Activated CD8-positive, alpha-beta memory T cell treated with anti-CD3 and anti-CD28 coated beads, Interleukin-2, amount 50 U/mL, for 24 hours (primary cell): Measurements from ENCODE around the gene ARL6IP4.
"Not testable (repeated sequence)": the region's sequence is repeated elsewhere in the genome, so short reads cannot be mapped to it uniquely, and the experiment has no call there.

Source experiments
- DNase-seq: peaks from one replicate; pipeline ENCODE4 v3.0.0-alpha.2; 2020; ENCODE audit errors: extremely low read depth

Gene ARL6IP4

DNA sequence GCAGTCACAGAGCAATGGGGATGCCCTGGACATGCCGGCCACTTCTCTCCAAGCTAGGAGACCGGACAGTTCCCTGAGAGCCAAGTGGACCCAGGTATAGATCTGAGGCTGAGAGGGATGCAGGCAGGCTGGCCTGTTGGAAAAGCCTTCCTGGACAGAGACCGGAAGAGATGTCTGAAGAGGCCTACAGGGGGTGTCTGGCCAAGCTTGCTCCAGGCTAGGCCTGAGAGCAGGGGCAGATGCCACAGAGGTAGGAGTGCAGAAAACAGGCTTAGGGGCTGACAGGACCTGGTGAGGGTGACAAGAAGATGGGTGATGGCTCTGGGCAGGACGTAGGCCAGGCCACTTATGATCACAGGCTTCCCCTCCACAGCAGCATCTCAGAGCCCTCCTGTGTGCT, 30.2 kb downstream of the ARL6IP4 start:
- DNase-seq: no peak

DNA sequence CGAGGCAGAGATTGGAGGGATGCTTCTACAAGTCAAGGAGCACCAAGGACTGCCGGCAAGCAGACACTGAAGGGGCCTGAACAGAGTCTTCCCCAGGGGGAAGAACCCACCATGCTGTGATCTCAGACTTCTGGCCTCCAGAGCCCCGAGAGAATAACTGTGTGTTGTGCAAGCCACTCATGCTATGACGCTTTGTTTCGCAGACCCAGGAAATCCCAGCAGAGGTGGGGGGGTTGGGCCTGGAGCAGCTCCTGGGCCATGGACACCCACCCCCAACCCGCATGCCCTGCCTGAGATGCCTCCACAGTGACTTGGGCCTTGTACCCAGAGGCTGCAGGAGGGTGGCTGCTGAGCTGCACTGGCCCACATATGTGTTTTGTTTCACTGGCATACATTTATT, 31.2 kb downstream of the ARL6IP4 start:
- no peak for DNase-seq

DNA sequence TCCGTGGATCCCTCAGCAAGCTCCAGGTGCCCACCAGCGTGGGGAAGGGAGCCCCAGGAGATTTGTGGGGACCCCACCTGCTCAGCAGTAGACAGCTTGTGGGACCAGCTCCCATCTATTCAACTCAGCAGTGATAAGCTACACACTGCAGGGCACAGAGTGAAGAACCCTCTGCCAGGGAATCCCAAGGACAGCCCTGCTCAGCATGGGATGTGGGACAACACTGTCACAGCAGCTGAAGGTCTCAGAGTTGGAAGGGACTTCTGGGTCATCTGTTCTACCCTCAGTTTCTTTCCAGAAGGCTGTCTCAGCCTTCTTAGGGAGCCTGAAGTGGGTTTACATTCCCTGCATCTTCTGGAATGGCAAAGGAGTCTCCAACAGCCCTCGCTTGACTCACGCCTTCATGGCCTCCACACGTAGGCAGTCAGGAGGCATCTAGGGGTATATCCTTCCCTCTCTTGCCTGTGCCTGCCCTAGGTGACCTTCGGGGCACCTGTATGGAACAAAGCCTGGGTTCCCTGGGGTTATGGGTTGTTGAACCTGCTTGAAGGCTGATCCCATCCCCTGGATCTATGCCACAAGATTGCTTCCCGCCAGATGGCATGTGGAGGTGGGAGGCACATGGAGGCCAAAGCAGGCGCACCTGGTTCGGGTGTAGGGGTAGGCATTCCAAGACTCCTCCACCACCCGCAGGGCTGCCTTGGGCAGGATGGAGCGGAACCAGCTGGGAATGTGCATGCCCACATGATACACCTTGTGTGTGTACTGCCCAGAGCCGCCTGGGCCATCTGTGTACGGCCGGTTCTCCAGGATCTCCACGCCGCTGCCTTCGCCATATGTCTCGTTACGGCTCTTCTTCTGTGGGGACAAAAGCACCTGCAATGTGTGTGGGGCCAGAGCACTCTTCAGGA, 33.0 kb downstream of the ARL6IP4 start:
- DNase-seq: no peak

DNA sequence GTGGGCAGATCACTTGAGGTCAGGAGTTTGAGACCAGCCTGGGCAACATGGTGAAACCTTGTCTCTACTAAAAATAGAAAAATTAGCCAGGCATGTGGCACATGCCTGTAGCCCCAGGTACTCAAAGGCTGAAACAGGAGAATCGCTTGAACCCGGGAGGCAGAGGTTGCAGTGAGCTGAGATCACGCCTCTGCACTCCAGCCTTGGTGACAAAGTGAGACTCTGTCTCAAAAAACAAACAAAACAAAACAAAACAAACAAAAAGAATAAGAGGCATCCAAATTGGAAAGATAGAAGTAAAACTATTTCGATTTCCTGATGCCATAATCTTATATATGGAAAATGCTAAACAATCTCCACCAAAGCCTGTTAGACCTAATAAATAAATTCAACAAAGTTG, 34.0 kb downstream of the ARL6IP4 start:
- DNase-seq: not testable (repeated sequence)

DNA sequence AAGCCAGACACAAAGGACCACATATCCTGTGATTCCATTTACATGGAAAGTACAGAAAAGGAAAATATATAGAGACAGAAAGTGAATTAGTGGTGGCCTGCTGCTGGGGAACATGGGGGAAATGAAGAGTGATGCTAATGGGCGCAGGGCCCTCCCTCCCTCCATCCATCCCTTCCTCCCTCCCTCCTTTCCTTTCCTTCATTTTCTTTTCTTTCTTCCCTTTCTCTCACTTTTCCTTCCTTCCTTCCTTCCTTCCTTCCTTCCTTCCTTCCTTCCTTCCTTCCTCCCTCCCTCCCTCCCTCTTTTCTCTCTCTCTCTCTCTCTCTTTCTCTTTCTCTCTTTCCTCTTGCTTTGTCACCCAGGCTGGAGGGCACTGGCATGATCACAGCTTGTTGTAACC, 37.3 kb downstream of the ARL6IP4 start:
- DNase-seq: no peak

DNA sequence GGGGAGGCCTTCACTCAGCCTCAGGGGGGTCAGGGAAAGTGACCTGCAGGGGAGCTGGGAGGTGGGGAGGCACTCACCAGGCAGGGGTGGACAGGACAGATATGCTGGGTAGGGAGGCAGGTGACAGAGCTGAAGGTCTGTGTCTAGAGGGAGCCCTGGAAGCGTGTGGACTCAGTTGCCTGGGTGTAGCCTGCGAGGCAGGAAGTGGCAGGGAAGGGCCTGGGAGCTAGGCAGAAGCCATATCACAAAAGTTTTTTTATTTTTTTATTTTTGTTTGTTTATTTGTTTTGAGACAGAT, 39.3 kb downstream of the ARL6IP4 start:
- DNase-seq: no peak

DNA sequence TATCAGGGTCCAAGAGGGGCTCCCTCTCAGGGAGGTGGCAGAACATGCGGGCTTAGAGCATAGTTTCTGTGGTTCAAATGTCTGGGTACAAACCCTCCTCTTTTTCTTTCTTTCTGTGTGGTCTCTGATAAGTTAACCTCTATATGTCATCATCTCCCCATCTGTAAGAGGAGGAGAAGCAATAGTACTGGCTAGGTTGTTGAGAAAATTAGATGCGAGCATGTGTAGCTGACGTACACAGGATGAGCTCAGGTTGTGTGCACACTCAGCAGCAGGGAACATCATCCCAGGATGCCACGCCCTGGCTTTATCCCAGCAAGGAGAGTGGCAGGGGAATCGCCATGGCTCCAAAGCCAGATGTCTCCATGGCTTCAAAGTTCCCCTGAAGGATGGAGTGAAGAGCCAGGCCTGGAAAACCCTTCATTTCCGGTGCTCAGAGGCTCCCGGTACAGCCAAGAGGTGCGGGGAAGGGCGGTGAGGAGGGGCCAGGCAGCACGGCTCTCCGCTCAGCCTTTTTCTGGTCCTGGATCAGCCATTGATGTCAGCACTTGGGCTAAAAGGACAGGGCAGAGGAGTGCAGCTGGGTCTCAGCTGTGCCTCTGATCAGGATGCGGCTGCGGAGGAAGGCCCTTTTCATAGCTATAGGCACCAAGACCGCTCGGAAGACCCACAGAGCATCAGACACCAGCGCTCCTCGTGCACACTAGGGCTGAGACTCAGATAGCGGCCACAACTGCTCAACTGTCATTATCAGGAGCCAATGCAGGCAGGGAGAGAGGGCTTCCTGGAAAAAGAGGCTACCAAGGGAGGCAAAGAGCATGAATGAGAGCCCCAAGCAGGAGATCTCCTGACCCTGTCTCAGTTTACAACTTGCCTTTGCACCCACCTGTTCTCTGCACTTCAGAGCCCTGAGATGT, 41.5 kb downstream of the ARL6IP4 start:
- DNase-seq: no peak

DNA sequence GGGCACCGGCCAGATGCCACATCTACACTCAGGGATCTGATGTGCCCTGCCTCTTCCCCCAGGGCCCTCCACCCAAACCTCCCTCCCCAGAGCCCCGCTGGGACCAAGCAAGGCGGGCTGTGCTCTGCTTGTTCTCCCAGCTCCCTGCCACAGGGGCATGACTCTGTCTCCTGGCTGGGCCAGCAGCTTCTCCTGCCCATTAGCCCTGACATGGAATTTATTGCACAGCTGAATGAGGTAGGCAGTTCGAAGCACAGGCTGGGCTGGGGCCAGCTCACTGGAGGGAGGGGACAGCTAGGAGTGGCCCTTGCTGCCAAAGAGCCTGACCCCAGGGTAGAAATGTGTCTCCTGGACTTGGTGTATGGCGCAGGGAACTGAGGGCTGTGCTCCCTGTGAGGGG, 42.4 kb downstream of the ARL6IP4 start:
- no peak for DNase-seq

DNA sequence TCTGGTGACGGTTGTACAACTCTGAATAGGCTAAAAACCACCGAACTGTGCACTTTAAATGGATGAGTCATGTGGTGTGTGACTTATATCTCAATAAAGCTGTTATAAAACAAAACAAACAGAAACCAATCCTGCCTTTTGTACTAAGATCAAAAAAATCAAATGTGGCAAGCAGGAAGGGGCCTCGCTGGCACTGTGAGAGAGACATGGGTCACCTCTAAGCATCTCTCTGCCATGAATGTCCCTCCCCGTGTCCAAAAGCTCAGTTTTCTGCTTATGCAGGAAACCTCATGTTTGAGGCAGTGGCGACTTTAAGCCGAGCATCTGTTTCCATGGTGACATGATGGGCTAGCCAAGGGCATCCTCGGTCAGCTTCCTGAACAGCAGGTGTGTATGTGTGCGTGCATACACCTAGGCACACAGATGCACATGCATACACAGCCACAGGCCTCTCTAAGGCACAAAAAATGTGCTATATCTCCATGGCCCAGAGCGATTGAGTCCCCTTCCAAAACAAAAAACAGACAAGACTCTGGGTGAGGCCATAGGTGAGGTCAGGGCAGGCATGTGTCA, 44.4 kb downstream of the ARL6IP4 start:
- no peak for DNase-seq

DNA sequence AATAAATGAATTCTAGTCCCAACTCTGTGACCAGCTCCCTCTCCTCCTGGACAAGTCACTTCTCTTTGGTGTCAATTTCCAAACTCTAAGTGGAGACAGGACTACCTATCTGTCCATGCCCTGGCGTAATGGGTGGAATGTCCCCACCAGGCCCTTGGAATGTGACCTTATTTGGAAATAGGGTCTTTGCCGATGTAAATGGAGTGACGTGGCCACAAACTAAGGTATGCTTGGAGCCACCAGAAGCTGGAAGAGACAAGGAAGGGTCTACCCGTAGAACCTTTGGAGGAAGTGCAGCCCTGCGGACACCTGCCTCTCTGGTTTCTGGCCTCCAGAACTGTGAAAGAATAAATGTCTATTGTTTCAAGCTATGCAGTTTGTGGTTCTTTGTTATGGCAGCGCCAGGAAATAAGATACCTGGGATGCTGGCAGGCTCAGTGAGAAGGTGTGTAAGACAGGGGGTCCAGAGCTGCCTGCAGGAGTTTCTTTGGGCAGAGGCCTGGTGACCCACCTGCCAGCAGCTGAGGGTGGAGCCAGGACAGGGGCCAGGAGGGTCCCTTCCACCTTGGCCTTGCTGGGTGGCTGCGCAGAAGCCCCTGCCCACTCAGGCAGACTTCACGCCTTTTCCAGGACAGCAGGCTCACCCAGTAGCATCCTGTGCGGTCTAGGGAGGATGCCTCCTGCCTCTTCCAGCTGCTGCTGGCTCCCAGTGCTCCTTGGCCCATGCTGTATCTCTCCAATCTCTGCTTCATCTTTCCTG, 45.8 kb downstream of the ARL6IP4 start:
- no peak for DNase-seq

DNA sequence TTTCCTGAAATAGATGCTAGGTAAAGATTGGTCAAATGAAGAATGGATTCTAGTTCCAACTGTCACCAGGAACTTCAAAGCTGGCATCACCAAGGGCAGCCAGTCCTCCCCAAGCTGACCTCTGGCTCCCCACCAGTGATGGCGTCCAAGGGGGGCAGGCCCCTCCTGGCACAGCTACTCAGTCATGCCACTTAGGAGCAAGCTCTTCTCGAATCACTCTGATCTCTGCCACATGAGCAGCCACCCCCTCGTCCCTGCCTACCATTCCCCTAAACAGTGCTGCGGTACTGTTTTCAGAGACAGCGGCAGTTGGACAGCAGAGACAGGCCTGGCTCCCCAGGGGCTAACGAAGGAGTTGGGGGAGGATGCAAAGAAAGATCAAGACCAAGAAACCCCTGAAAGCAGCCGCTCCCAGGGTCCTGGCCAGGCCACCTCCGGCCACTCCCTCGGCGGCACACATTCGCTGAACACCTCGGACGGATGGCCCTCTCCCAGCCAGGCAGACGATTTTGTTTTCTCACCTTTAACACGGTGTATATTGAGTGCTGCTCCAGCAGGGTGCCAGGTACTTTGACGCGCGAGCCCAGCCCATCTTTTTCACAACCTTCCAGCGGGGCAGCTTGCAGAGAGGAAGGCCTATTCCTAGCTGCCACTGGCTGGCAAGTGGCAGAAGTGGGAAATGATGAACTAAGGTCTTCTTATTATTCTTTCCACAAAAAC, 47.4 kb downstream of the ARL6IP4 start:
- no peak for DNase-seq

DNA sequence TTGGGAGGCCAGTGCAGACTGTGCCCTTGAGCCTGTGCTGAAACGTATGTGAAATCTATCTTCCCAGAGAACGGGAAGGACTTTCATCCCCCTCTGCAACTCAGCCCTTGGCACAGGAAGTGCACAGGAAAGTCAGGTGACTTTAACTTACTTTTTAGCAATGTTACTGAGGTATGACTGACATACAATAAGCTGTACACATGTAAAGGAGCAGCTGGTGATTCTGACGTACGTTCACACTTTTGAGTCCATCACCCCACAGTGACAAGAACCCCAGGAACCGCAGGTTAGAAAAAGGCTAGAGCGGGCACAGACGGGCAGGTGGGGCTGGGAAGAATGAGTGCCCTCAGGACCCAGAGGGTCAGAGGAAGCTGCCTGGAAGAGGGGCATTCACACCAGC, 48.0 kb downstream of the ARL6IP4 start:
- DNase-seq: no peak

DNA sequence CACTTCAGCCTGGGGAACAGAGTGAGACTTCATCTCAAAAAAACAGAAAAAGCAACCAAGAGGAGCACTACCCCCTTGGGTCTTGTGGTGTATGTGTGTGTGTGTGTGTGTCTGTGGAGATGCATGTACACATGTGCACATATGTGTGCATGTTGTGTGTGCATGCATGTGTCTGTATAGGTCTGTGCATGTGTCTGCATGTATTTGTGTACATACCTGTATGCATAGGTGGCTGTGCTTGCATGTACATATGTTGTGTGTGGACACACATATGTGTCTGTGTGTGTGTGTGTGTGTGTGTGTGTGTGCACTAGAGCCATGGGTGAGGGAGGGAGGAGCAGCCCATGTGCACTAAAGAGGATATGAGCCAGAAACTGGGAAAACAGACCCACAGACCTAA, 49.1 kb downstream of the ARL6IP4 start:
- DNase-seq: no peak

DNA sequence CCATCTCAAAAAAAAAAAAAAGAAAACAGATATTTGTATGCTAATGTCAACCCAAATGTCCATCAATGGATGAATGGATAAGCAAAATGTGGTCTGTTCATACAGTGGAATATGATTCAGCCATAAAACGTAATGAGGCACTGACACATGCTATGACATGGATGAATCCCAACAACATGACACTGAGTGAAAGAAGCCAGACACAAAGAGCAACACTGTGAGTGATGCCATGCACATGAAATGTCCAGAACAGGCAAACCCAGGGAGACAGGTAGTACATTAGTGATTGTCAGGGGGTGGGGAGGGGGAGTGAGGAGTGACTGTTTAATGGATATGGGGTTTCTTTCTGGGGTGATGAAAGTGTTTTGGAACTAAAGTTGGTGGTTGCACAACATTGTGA, 50.2 kb downstream of the ARL6IP4 start:
- DNase-seq: no peak

DNA sequence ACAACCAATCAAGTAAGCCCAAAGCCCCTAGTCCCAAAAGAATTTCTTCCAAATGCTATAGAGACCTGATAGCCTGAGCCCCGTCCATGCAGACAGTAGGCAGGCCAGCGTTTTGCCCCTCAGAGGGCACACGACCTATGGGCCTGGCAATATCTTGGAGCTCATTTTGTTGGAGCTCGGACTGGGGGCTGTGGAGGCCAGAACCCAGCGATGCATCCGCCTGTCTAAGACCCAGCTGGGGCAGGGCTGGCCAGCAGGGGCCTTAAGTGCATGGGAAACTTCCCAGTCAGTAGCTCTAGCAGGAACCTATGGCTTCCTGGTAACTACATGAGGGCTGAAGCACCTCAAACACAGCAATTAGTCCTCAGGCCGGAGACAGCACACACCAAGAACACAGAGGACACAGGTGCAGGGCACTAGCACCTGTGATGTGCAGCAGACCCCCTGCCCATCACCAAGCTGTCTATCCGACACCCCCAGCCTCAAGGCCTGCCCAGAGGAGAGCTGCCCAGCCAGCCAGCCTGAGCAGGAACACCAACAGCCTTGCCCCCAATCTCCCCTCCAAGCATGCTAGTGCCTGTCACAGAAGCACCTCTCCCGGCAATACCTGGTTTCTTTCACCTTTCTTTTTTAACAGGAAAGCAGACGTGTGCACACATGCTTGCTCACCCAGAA, 50.8 kb downstream of the ARL6IP4 start:
- no peak for DNase-seq
